ENCODE measurements around the gene PODXL.

DNA sequence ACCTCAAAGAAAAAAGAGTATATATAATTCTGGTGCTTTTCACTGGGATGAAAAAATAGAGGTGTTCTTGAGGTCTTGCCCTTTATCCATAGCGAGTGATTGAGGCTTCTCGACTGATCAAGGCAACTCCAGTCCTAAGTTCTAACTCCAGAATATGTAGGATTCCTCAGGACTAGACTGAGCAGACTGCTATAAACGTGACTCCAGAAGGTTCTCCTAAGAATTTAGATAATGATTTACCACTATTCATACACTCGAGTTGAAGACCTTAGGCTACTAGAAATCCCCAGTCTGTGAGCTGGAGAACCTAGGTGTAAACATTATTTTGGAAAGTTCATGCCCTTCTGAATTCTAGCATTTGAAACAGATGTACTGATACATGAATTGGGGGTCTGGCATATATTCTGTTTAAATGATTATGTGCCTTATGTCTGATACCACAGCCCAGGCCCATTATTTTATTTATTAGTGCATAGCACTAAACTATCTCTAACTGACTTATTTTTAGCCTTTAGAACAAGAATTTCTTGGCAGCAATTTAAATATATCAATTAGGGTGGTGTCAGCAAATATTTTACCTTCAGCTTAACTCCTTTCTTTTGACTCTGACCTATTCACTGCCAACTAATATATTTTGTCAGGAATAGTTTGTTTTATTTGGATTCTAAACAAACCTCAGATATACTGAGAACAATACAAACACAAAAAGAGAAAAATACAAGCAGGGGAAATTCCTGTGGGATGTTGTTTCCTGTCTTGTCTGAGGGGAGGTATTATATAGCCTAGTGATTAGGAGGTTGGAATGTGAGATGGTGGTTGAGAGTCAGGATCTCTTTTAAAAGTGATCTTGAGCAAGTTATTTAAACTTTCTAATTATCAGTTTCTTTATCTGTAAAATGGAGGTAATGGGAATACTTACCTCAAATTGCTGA is 75.8 kb downstream of the PODXL start:
- TF ChIP-seq, protein P1, sequence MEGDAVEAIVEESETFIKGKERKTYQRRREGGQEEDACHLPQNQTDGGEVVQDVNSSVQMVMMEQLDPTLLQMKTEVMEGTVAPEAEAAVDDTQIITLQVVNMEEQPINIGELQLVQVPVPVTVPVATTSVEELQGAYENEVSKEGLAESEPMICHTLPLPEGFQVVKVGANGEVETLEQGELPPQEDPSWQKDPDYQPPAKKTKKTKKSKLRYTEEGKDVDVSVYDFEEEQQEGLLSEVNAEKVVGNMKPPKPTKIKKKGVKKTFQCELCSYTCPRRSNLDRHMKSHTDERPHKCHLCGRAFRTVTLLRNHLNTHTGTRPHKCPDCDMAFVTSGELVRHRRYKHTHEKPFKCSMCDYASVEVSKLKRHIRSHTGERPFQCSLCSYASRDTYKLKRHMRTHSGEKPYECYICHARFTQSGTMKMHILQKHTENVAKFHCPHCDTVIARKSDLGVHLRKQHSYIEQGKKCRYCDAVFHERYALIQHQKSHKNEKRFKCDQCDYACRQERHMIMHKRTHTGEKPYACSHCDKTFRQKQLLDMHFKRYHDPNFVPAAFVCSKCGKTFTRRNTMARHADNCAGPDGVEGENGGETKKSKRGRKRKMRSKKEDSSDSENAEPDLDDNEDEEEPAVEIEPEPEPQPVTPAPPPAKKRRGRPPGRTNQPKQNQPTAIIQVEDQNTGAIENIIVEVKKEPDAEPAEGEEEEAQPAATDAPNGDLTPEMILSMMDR (tag by site-specific recombination; IDR thresholded peaks at IDR 0.05) = no peak
- no peak for TF ChIP-seq ZNF121 (tag by site-specific recombination; IDR thresholded peaks at IDR 0.05)
- TF ChIP-seq, protein P2, sequence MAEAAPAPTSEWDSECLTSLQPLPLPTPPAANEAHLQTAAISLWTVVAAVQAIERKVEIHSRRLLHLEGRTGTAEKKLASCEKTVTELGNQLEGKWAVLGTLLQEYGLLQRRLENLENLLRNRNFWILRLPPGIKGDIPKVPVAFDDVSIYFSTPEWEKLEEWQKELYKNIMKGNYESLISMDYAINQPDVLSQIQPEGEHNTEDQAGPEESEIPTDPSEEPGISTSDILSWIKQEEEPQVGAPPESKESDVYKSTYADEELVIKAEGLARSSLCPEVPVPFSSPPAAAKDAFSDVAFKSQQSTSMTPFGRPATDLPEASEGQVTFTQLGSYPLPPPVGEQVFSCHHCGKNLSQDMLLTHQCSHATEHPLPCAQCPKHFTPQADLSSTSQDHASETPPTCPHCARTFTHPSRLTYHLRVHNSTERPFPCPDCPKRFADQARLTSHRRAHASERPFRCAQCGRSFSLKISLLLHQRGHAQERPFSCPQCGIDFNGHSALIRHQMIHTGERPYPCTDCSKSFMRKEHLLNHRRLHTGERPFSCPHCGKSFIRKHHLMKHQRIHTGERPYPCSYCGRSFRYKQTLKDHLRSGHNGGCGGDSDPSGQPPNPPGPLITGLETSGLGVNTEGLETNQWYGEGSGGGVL (tag by site-specific recombination; IDR thresholded peaks at IDR 0.05) = no peak
- TF ChIP-seq, protein P3, sequence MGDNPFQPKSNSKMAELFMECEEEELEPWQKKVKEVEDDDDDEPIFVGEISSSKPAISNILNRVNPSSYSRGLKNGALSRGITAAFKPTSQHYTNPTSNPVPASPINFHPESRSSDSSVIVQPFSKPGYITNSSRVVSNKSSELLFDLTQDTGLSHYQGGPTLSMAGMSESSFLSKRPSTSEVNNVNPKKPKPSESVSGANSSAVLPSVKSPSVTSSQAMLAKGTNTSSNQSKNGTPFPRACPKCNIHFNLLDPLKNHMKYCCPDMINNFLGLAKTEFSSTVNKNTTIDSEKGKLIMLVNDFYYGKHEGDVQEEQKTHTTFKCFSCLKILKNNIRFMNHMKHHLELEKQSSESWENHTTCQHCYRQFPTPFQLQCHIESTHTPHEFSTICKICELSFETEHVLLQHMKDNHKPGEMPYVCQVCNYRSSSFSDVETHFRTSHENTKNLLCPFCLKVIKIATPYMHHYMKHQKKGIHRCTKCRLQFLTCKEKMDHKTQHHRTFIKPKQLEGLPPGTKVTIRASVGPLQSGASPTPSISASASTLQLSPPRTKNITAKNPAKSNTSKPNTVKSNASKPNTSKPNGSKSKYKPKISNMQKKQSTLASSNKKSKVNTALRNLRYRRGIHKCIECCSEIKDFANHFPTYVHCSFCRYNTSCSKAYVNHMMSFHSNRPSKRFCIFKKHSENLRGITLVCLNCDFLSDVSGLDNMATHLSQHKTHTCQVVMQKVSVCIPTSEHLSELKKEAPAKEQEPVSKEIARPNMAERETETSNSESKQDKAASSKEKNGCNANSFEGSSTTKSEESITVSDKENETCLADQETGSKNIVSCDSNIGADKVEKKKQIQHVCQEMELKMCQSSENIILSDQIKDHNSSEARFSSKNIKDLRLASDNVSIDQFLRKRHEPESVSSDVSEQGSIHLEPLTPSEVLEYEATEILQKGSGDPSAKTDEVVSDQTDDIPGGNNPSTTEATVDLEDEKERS (tag by site-specific recombination; IDR thresholded peaks at IDR 0.05) = no peak
- no peak for TF ChIP-seq ZNF423 (tag by site-specific recombination; IDR thresholded peaks at IDR 0.05)
- no peak for TF ChIP-seq OSR2 (tag by site-specific recombination; IDR thresholded peaks at IDR 0.05)
- no peak for TF ChIP-seq ZNF24 (tag by site-specific recombination; IDR thresholded peaks at IDR 0.05)
- TF ChIP-seq ZNF776 (tag by site-specific recombination; IDR thresholded peaks at IDR 0.05; ENCODE audit: borderline replicate concordance) = no peak
- TF ChIP-seq ZNF274 (IDR thresholded peaks at IDR 0.05; ENCODE audit: low read length) = no peak
- no peak for TF ChIP-seq ZNF274 (tag by site-specific recombination; IDR thresholded peaks at IDR 0.05; ENCODE audit: borderline replicate concordance)
- TF ChIP-seq, protein P4, sequence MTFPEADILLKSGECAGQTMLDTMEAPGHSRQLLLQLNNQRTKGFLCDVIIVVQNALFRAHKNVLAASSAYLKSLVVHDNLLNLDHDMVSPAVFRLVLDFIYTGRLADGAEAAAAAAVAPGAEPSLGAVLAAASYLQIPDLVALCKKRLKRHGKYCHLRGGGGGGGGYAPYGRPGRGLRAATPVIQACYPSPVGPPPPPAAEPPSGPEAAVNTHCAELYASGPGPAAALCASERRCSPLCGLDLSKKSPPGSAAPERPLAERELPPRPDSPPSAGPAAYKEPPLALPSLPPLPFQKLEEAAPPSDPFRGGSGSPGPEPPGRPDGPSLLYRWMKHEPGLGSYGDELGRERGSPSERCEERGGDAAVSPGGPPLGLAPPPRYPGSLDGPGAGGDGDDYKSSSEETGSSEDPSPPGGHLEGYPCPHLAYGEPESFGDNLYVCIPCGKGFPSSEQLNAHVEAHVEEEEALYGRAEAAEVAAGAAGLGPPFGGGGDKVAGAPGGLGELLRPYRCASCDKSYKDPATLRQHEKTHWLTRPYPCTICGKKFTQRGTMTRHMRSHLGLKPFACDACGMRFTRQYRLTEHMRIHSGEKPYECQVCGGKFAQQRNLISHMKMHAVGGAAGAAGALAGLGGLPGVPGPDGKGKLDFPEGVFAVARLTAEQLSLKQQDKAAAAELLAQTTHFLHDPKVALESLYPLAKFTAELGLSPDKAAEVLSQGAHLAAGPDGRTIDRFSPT (tag by site-specific recombination; IDR thresholded peaks at IDR 0.05) = no peak
- no peak for TF ChIP-seq SALL2 (tag by site-specific recombination; IDR thresholded peaks at IDR 0.05; ENCODE audit: borderline replicate concordance)
- TF ChIP-seq, protein P5, sequence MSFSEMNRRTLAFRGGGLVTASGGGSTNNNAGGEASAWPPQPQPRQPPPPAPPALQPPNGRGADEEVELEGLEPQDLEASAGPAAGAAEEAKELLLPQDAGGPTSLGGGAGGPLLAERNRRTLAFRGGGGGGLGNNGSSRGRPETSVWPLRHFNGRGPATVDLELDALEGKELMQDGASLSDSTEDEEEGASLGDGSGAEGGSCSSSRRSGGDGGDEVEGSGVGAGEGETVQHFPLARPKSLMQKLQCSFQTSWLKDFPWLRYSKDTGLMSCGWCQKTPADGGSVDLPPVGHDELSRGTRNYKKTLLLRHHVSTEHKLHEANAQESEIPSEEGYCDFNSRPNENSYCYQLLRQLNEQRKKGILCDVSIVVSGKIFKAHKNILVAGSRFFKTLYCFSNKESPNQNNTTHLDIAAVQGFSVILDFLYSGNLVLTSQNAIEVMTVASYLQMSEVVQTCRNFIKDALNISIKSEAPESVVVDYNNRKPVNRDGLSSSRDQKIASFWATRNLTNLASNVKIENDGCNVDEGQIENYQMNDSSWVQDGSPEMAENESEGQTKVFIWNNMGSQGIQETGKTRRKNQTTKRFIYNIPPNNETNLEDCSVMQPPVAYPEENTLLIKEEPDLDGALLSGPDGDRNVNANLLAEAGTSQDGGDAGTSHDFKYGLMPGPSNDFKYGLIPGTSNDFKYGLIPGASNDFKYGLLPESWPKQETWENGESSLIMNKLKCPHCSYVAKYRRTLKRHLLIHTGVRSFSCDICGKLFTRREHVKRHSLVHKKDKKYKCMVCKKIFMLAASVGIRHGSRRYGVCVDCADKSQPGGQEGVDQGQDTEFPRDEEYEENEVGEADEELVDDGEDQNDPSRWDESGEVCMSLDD (tag by site-specific recombination; IDR thresholded peaks at IDR 0.05) = no peak
